GM23338 (cell line): ENCODE data around the gene RGL3. TPM values are rescaled to one million over a fixed set of nuclear protein-coding genes. Genes with fewer than 3 reads are reported as not detected.

Experiments
- ATAC-seq: fragments of 200-7000 bp; cut with Tn5 transposase; 3 replicates; pipeline ENCODE4 v1.9.1; 2020
- DNase-seq: peaks from one replicate; pipeline ENCODE4 v3.0.0-alpha.2; 2015; ENCODE audit warnings: low spot score
- H2AFZ ChIP-seq: fragments of 200-600 bp; sonication (generic); 2 replicates; pipeline ENCODE4 v1.8.0; 2016; ENCODE audit warnings: antibody characterized with exemption, mild to moderate bottlenecking, moderate library complexity
- H3F3A ChIP-seq: fragments of 200-600 bp; sonication (generic); replicated peaks from 2 replicates; pipeline ENCODE4 v1.8.0; 2017; ENCODE audit warnings: antibody characterized with exemption, mixed run types, low read depth
- H3K27ac ChIP-seq: fragments of 200-600 bp; sonication (generic); 2 replicates; pipeline ENCODE4 v1.6.1; 2016; ENCODE audit warnings: low read depth
- H3K27me3 ChIP-seq: fragments of 200-600 bp; sonication (generic); 2 replicates; pipeline ENCODE4 v1.8.0; 2016; ENCODE audit warnings: mild to moderate bottlenecking, mixed run types, moderate library complexity; ENCODE audit not compliant: insufficient read depth
- H3K36me3 ChIP-seq: fragments of 200-600 bp; sonication (generic); 2 replicates; pipeline ENCODE4 v1.8.0; 2016; ENCODE audit warnings: mild to moderate bottlenecking; ENCODE audit not compliant: insufficient read depth
- H3K4me1 ChIP-seq: fragments of 200-600 bp; sonication (generic); 2 replicates; pipeline ENCODE4 v1.8.0; 2016; ENCODE audit warnings: mild to moderate bottlenecking, moderate library complexity; ENCODE audit not compliant: insufficient read depth
- H3K4me2 ChIP-seq: fragments of 200-600 bp; sonication (generic); 2 replicates; pipeline ENCODE4 v1.7.1; 2017; ENCODE audit warnings: mixed run types
- H3K4me3 ChIP-seq: fragments of 200-600 bp; sonication (generic); 2 replicates; pipeline ENCODE4 v1.6.1; 2016; ENCODE audit warnings: mixed run types
- H3K79me2 ChIP-seq: fragments of 200-600 bp; sonication (generic); replicated peaks from 2 replicates; pipeline ENCODE4 v1.8.0; 2017; ENCODE audit warnings: mild to moderate bottlenecking; ENCODE audit not compliant: insufficient read depth
- H3K9me2 ChIP-seq: fragments of 200-600 bp; sonication (generic); 2 replicates; pipeline ENCODE4 v1.8.0; 2017; ENCODE audit not compliant: insufficient read depth
- H4K20me1 ChIP-seq: fragments of 200-600 bp; sonication (generic); replicated peaks from 2 replicates; pipeline ENCODE4 v1.8.0; 2017; ENCODE audit warnings: mild to moderate bottlenecking; ENCODE audit not compliant: insufficient read depth
- H3K27ac Mint-ChIP-seq: 2 replicates; pipeline ENCODE4 v1.8.0; 2020; ENCODE audit warnings: inconsistent platforms, mild to moderate bottlenecking, moderate library complexity, mixed read lengths
- H3K27me3 Mint-ChIP-seq: 3 replicates; pipeline ENCODE4 v1.8.0; 2022; ENCODE audit warnings: low read depth, mild to moderate bottlenecking, moderate library complexity, mixed read lengths, inconsistent platforms; ENCODE audit not compliant: insufficient read depth, poor library complexity
- H3K36me3 Mint-ChIP-seq: 3 replicates; pipeline ENCODE4 v1.8.0; 2021; ENCODE audit warnings: low read depth, mild to moderate bottlenecking, inconsistent platforms, moderate library complexity, mixed read lengths
- H3K4me1 Mint-ChIP-seq: 3 replicates; pipeline ENCODE4 v1.8.0; 2020; ENCODE audit warnings: mild to moderate bottlenecking, inconsistent platforms, mixed read lengths
- H3K4me3 Mint-ChIP-seq: 3 replicates; pipeline ENCODE4 v1.8.0; 2021; ENCODE audit warnings: moderate library complexity, mild to moderate bottlenecking, inconsistent platforms, mixed read lengths
- H3K9me3 Mint-ChIP-seq: 3 replicates; pipeline ENCODE4 v1.8.0; 2020; ENCODE audit warnings: moderate library complexity, mild to moderate bottlenecking, inconsistent platforms, mixed read lengths
- EZH2 ChIP-seq: fragments of 200-600 bp; sonication (generic); IDR thresholded peaks from one replicate; pipeline ENCODE4 v1.8.0; 2017; ENCODE audit warnings: antibody characterized with exemption, mild to moderate bottlenecking, low read depth; ENCODE audit not compliant: unreplicated experiment
- EZH2phosphoT487 ChIP-seq: fragments of 200-600 bp; sonication (generic); IDR thresholded peaks from one replicate; pipeline ENCODE4 v1.8.1; 2018; ENCODE audit warnings: antibody characterized with exemption; ENCODE audit not compliant: unreplicated experiment
- NANOG ChIP-seq: IDR thresholded peaks from 2 replicates; pipeline ENCODE4 v1.6.1; 2016; ENCODE audit warnings: antibody characterized with exemption, borderline replicate concordance
- POLR2AphosphoS5 ChIP-seq: IDR thresholded peaks from 2 replicates; pipeline ENCODE4 v1.6.1; 2016; ENCODE audit warnings: antibody characterized with exemption, low read depth
- REST ChIP-seq: IDR thresholded peaks from one replicate; pipeline ENCODE4 v1.6.1; 2018; ENCODE audit warnings: antibody characterized with exemption; ENCODE audit not compliant: unreplicated experiment
- ZNF114 ChIP-seq: fragments of 250-450 bp; sonication (Bioruptor Pico); IDR thresholded peaks from 2 replicates; pipeline ENCODE4 v1.5.0; 2020; ENCODE audit warnings: mild to moderate bottlenecking, moderate library complexity
- ZNF331 ChIP-seq: fragments of 250-450 bp; sonication (Bioruptor Pico); IDR thresholded peaks from 2 replicates; pipeline ENCODE4 v1.5.0; 2020; ENCODE audit warnings: low read depth, mild to moderate bottlenecking, moderate library complexity
- polyA plus RNA-seq: library from polyadenylated mRNA; unstranded; fragments of >200 nt; fragmentation: Nextera tagmentation; extraction: Ambion mirVana; gene quantifications from 2 replicates; pipeline ENCODE4 v1.2.1, GENCODE V29; 2016
- total RNA-seq: library from RNA; depleted of rRNA; stranded (reverse); fragments of >200 nt; shearing (Covaris generic); gene quantifications from 2 replicates; pipeline ENCODE4 v1.2.3, GENCODE V29; 2014
- TF ChIP-seq, protein P1 (sequence below): IDR thresholded peaks from 2 replicates; pipeline ENCODE4 v1.6.1; 2016; ENCODE audit warnings: antibody characterized with exemption

RGL3 gene
- total and polyA plus RNA-seq, 2 experiments from 2014 or later = 48.8 to 49.4 TPM

DNA sequence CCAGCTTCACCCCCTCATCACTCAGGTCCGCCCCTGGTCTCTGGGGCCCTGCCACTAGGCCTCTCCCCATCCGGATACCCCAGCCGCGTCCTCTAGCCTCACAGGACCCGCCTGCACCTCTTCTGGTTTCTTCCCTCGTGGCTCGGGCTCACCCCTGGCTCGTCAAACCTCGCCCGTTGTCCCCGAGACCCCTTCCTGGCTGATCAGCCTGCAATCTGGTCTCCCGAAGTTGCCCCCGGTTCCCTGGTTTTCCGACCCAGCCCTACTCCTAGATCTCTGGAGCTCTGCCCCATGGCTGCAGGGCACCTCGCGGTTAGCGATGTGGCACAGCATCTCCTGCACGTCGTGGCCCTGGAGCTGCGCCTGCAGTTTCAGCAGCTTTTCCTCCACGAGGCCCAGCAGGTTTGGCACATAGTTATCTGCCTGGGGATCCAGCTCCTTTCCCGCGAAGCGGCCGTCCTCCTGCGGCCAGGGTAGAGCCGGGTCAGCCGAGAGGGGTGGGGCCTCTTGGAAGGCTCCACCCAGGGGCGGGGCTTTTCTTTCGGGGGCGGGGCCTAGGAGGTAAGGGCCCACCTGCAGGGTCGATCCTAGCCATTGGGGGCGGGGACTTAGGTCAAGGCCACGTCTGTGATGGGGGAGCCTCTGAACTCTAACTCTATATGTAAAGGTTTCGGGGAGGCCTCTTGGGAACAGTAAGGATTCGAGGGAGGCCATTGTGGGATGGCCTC lies 2.4 kb upstream of the RGL3 start:
- Mint-ChIP-seq H3K4me3 (peak overlapping the region; percentile 82), H3K27me3 (peaks cover 47% of the 10 kb centered on the region), H3K27ac (peak overlapping the region; percentile 93), H3K9me3 (peaks cover 2% of the 10 kb centered on the region; the same call in 1 of the 3 replicates), H3K4me1 (peaks cover 19% of the 10 kb centered on the region), H3K36me3 (peaks cover 1% of the 10 kb centered on the region; the same call in 1 of the 3 replicates)
- no peaks in the 10 kb centered on the region for H3K79me2 ChIP-seq
- peak overlapping the region; percentile 100 for H3K4me2 ChIP-seq
- ATAC-seq (peak; percentile 20), DNase-seq (peak; percentile 94)
- H3K36me3 ChIP-seq = no peaks in the 10 kb centered on the region
- H2AFZ ChIP-seq = peak overlapping the region; percentile 92
- peaks cover 45% of the 10 kb centered on the region for H3K27me3 ChIP-seq
- peaks cover 23% of the 10 kb centered on the region for H3F3A ChIP-seq
- H3K27ac ChIP-seq = peak overlapping the region; percentile 63; the same call in 1 of the 2 replicates
- TF ChIP-seq POLR2AphosphoS5 = peak; percentile 48
- TF ChIP-seq EZH2phosphoT487 = no peak
- H3K9me2 ChIP-seq = no peaks in the 10 kb centered on the region
- H3K4me3 ChIP-seq = peak overlapping the region; percentile 90
- no peaks in the 10 kb centered on the region for H4K20me1 ChIP-seq
- peaks cover 33% of the 10 kb centered on the region for H3K4me1 ChIP-seq

DNA sequence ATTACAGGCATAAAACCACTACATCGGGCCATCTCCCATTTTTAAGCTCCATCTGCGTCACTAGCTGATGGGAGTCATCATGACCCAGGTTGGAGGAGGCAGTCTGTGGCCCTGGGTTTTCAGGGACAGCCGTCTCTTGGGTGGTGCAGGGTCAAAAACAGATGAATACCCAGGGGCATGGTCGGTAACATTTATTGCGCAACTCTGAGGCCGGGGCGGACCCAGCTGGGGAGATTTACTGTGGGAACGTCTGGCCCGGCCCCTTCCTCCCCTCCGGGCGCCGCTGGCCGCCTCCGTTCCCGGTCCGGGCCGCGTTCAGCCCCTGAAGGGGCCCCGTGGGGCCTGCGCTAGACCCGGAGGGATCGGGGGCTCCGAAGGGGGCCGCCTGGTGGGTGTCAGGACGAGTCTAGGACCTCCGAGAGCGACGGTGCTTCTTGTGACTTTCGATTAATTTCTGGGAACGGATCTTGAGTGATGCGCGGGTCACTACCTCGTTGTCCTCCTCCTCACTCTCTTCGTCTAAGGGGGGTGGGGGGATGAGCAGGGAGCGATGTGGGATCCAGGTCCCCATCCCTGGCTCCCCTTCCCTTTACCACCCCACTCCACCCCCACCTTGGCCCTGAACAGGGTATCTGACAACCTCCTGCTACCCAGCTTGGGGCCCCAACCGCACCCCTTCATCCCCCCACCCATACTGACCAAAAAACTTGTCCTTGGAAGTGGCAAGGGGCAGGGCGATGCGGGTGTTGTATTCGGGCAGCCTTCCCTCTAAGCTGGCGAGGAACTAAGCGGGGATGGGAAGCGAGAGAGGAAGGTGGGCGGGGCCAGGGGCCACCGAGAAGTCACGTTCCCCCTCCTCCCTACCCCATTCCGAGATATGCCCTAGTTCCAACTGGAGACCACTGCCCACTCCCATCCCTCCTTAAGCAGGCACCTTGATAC lies 1.6 kb upstream of the RGL3 start:
- Mint-ChIP-seq H3K27me3 (peaks cover 42% of the 10 kb centered on the region), H3K36me3 (peaks cover 5% of the 10 kb centered on the region), H3K4me1 (peaks cover 22% of the 10 kb centered on the region), H3K27ac (no peak overlapping the region), H3K9me3 (peaks cover 2% of the 10 kb centered on the region; the same call in 1 of the 3 replicates), H3K4me3 (peak overlapping the region; percentile 82)
- peak; percentile 8 for ATAC-seq
- H4K20me1 ChIP-seq = no peaks in the 10 kb centered on the region
- H3K9me2 ChIP-seq = no peaks in the 10 kb centered on the region
- H3K36me3 ChIP-seq = no peaks in the 10 kb centered on the region
- H2AFZ ChIP-seq = peak overlapping the region; percentile 92
- peaks cover 21% of the 10 kb centered on the region for H3F3A ChIP-seq
- H3K79me2 ChIP-seq = no peaks in the 10 kb centered on the region
- peak; percentile 86 for DNase-seq
- H3K27ac ChIP-seq = 0 out of 2 replicates have a peak overlapping the region, but pooled peaks have one; percentile 63
- TF ChIP-seq EZH2 = no peak
- TF ChIP-seq, protein P1, sequence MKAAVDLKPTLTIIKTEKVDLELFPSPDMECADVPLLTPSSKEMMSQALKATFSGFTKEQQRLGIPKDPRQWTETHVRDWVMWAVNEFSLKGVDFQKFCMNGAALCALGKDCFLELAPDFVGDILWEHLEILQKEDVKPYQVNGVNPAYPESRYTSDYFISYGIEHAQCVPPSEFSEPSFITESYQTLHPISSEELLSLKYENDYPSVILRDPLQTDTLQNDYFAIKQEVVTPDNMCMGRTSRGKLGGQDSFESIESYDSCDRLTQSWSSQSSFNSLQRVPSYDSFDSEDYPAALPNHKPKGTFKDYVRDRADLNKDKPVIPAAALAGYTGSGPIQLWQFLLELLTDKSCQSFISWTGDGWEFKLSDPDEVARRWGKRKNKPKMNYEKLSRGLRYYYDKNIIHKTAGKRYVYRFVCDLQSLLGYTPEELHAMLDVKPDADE = no peak
- TF ChIP-seq REST = no peak
- peak; percentile 57 for TF ChIP-seq POLR2AphosphoS5
- no peak for TF ChIP-seq NANOG
- TF ChIP-seq EZH2phosphoT487 = no peak
- TF ChIP-seq ZNF114 = no peak
- no peak for TF ChIP-seq ZNF331 (CRISPR knock-in tag)
- H3K4me3 ChIP-seq = peak overlapping the region; percentile 90
- peaks cover 45% of the 10 kb centered on the region for H3K27me3 ChIP-seq
- H3K4me2 ChIP-seq = peak overlapping the region; percentile 100
- H3K4me1 ChIP-seq = peaks cover 33% of the 10 kb centered on the region
